HEK293T (cell line): ENCODE measurements around the gene MRPS2.

Experiments
- ARNT ChIP-seq: fragments of 450-650 bp; IDR thresholded peaks from 2 replicates; pipeline ENCODE4 v1.6.1; 2017; ENCODE audit warnings: mild to moderate bottlenecking
- BHLHE40 ChIP-seq: fragments of 450-650 bp; IDR thresholded peaks from 2 replicates; pipeline ENCODE4 v1.6.1; 2016; ENCODE audit warnings: mild to moderate bottlenecking, moderate library complexity, borderline replicate concordance
- ELF4 ChIP-seq: fragments of 450-650 bp; IDR thresholded peaks from 2 replicates; pipeline ENCODE4 v1.6.1; 2017; ENCODE audit warnings: antibody characterized with exemption
- FOXA1 ChIP-seq: fragments of 450-650 bp; IDR thresholded peaks from 2 replicates; pipeline ENCODE4 v1.6.1; 2016; ENCODE audit warnings: mild to moderate bottlenecking
- FOXK2 ChIP-seq: fragments of 450-650 bp; IDR thresholded peaks from 2 replicates; pipeline ENCODE4 v1.6.1; 2016; ENCODE audit warnings: mild to moderate bottlenecking
- FOXM1 ChIP-seq: fragments of 450-650 bp; IDR thresholded peaks from 2 replicates; pipeline ENCODE4 v1.6.1; 2017; ENCODE audit warnings: mild to moderate bottlenecking, borderline replicate concordance
- L3MBTL2 ChIP-seq: fragments of 450-650 bp; conservative IDR thresholded peaks from 2 replicates; pipeline ENCODE4 v1.6.1; 2016; ENCODE audit warnings: mild to moderate bottlenecking
- LEF1 ChIP-seq: fragments of 450-650 bp; IDR thresholded peaks from 2 replicates; pipeline ENCODE4 v1.6.1; 2017; ENCODE audit warnings: mild to moderate bottlenecking, borderline replicate concordance
- NFRKB ChIP-seq: fragments of 450-650 bp; IDR thresholded peaks from 2 replicates; pipeline ENCODE4 v1.6.1; 2016; ENCODE audit warnings: mild to moderate bottlenecking, moderate library complexity
- SP1 ChIP-seq: fragments of 450-650 bp; IDR thresholded peaks from 2 replicates; pipeline ENCODE4 v1.6.1; 2017
- TARDBP ChIP-seq: fragments of 450-650 bp; IDR thresholded peaks from 2 replicates; pipeline ENCODE4 v1.6.1; 2016
- ZNF384 ChIP-seq: fragments of 450-650 bp; IDR thresholded peaks from 2 replicates; pipeline ENCODE4 v1.6.1; 2016
- TF ChIP-seq, protein P1 (sequence below): fragments of 450-650 bp; IDR thresholded peaks from 2 replicates; pipeline ENCODE4 v1.6.1; 2016

DNA sequence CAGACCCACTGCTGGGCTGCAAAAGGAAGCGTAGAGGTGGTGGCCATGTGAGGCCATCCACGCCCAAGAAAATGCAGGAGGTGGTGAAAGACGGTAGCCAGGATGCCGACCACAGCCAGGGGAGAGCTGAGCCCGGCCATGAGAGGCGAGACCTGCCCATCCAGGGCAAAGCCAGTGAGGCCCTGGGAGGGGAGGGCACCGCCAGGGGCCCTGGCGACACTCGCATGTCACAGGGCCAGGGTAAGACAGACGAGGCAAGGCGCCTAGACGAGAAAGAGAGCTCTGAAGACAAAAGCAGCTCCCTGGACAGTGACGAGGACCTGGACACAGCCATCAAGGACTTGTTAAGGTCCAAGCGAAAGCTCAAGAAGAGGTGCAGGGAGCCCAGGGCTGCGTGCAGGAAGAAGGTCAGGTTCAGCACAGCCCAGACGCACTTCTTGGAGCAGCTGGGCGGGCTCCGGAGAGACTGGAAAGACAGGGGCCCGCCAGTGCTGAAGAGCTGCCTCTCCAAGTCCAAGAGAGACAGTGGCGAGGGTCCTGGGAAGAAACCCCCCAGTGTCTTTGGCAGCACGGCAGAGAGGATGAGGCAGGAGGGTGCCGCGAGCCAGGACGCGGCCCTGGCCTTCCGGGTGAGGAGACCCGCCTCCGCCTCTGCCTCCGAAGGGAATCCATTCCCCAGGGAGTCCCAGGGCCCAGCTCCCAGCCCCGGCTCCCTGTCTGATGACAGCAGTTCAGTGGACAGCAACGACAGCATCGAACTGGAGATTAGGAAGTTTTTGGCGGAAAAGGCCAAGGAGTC is 14.0 kb upstream of the MRPS2 start:
- TF ChIP-seq, protein P1, sequence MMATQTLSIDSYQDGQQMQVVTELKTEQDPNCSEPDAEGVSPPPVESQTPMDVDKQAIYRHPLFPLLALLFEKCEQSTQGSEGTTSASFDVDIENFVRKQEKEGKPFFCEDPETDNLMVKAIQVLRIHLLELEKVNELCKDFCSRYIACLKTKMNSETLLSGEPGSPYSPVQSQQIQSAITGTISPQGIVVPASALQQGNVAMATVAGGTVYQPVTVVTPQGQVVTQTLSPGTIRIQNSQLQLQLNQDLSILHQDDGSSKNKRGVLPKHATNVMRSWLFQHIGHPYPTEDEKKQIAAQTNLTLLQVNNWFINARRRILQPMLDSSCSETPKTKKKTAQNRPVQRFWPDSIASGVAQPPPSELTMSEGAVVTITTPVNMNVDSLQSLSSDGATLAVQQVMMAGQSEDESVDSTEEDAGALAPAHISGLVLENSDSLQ = no peak
- TF ChIP-seq L3MBTL2 = no peak
- TF ChIP-seq SP1 = no peak
- no peak for TF ChIP-seq BHLHE40
- TF ChIP-seq FOXA1 = no peak
- no peak for TF ChIP-seq FOXM1
- no peak for TF ChIP-seq NFRKB
- no peak for TF ChIP-seq ARNT
- TF ChIP-seq LEF1 = no peak
- TF ChIP-seq TARDBP = no peak
- TF ChIP-seq ZNF384 = no peak
- TF ChIP-seq FOXK2 = no peak
- no peak for TF ChIP-seq ELF4
